H9 (cell line): Measurements from ENCODE around the gene GJB5. TPM values are rescaled to one million over a fixed set of nuclear protein-coding genes. Genes with fewer than 3 reads are reported as not detected.

Experiments used
- DNase-seq: peaks from one replicate; pipeline ENCODE4 v3.0.0-alpha.2; 2017
- H2AFZ ChIP-seq: one replicate; pipeline ENCODE4 v1.6.1; 2013; ENCODE audit warnings: mild to moderate bottlenecking, low read length, control low read depth, moderate library complexity
- H2AK5ac ChIP-seq: 2 replicates; pipeline ENCODE4 v1.6.1; 2013; ENCODE audit warnings: low read length, control low read depth, mixed read lengths; ENCODE audit not compliant: insufficient read length
- H2BK120ac ChIP-seq: one replicate; pipeline ENCODE4 v1.6.1; 2013; ENCODE audit warnings: low read depth, mild to moderate bottlenecking, low read length, control low read depth, inconsistent platforms; ENCODE audit not compliant: poor library complexity, severe bottlenecking
- H2BK12ac ChIP-seq: 2 replicates; pipeline ENCODE4 v1.6.1; 2013; ENCODE audit warnings: low read length, control low read depth, mixed read lengths, low read depth; ENCODE audit not compliant: insufficient read length
- H2BK15ac ChIP-seq: 2 replicates; pipeline ENCODE4 v1.6.1; 2013; ENCODE audit warnings: low read depth, low read length, control low read depth
- H2BK20ac ChIP-seq: one replicate; pipeline ENCODE4 v1.6.1; 2013; ENCODE audit warnings: low read depth, mild to moderate bottlenecking, low read length, control low read depth, inconsistent platforms; ENCODE audit not compliant: poor library complexity, severe bottlenecking
- H2BK5ac ChIP-seq: 2 replicates; pipeline ENCODE4 v1.6.1; 2013; ENCODE audit warnings: low read length, control low read depth, mixed read lengths; ENCODE audit not compliant: insufficient read length
- H3K14ac ChIP-seq: 2 replicates; pipeline ENCODE4 v1.6.1; 2013; ENCODE audit warnings: low read length, control low read depth; ENCODE audit not compliant: insufficient read depth
- H3K18ac ChIP-seq: 2 replicates; pipeline ENCODE4 v1.6.1; 2013; ENCODE audit warnings: low read depth, mild to moderate bottlenecking, mixed read lengths, low read length, control low read depth; ENCODE audit not compliant: insufficient read length
- H3K23ac ChIP-seq: 2 replicates; pipeline ENCODE4 v1.6.1; 2013; ENCODE audit warnings: low read length, control low read depth, mixed read lengths, low read depth; ENCODE audit not compliant: insufficient read length
- H3K23me2 ChIP-seq: 2 replicates; pipeline ENCODE4 v1.6.1; 2013; ENCODE audit warnings: low read depth, mild to moderate bottlenecking, mixed read lengths, low read length, control low read depth; ENCODE audit not compliant: insufficient read length, poor library complexity, severe bottlenecking
- H3K27ac ChIP-seq: 2 replicates; pipeline ENCODE4 v1.5.1; 2013; ENCODE audit warnings: low read length, control low read depth, mixed read lengths, low read depth; ENCODE audit not compliant: insufficient read length
- H3K27me3 ChIP-seq: 2 replicates; pipeline ENCODE4 v1.6.1; 2013; ENCODE audit warnings: low read length, control low read depth, inconsistent platforms; ENCODE audit not compliant: insufficient read depth
- H3K4ac ChIP-seq: 2 replicates; pipeline ENCODE4 v1.6.1; 2013; ENCODE audit warnings: low read depth, mild to moderate bottlenecking, control low read depth, inconsistent platforms, low read length, moderate library complexity
- H3K4me1 ChIP-seq: 2 replicates; pipeline ENCODE4 v1.6.1; 2013; ENCODE audit warnings: low read length, control low read depth, inconsistent platforms; ENCODE audit not compliant: insufficient read depth
- H3K4me2 ChIP-seq: 2 replicates; pipeline ENCODE4 v1.6.1; 2013; ENCODE audit warnings: low read length, control low read depth, mixed read lengths; ENCODE audit not compliant: insufficient read length, insufficient read depth
- H3K56ac ChIP-seq: 2 replicates; pipeline ENCODE4 v1.6.1; 2013; ENCODE audit warnings: low read depth, mild to moderate bottlenecking, mixed read lengths, low read length, control low read depth; ENCODE audit not compliant: insufficient read length
- H3K79me1 ChIP-seq: 2 replicates; pipeline ENCODE4 v1.6.1; 2013; ENCODE audit warnings: low read depth, mild to moderate bottlenecking, moderate library complexity, low read length, control low read depth, inconsistent platforms; ENCODE audit not compliant: insufficient read depth, poor library complexity, severe bottlenecking
- H3K79me2 ChIP-seq: 2 replicates; pipeline ENCODE4 v1.6.1; 2013; ENCODE audit warnings: low read length, control low read depth, inconsistent platforms; ENCODE audit not compliant: insufficient read depth
- H3K9ac ChIP-seq: 2 replicates; pipeline ENCODE4 v1.6.1; 2013; ENCODE audit warnings: low read length, control low read depth, mixed read lengths; ENCODE audit not compliant: insufficient read length; ENCODE audit errors: extremely low read depth
- H3K9me3 ChIP-seq: one replicate; pipeline ENCODE4 v1.6.1; 2013; ENCODE audit warnings: low read depth, low read length, inconsistent platforms; ENCODE audit not compliant: control insufficient read depth
- H3T11ph ChIP-seq: one replicate; pipeline ENCODE4 v1.6.1; 2013; ENCODE audit warnings: mild to moderate bottlenecking, low read length, control low read depth, inconsistent platforms
- H4K20me1 ChIP-seq: one replicate; pipeline ENCODE4 v1.6.1; 2013; ENCODE audit not compliant: control insufficient read depth, insufficient read length, insufficient read depth
- H4K5ac ChIP-seq: 2 replicates; pipeline ENCODE4 v1.6.1; 2013; ENCODE audit warnings: low read depth, mild to moderate bottlenecking, mixed read lengths, low read length, control low read depth; ENCODE audit not compliant: insufficient read length
- H4K8ac ChIP-seq: replicated peaks from 2 replicates; pipeline ENCODE4 v1.6.1; 2013; ENCODE audit warnings: low read length, control low read depth, mixed read lengths, low read depth; ENCODE audit not compliant: insufficient read length
- H4K91ac ChIP-seq: 2 replicates; pipeline ENCODE4 v1.6.1; 2013; ENCODE audit warnings: low read depth, mild to moderate bottlenecking, moderate library complexity, mixed read lengths, low read length, control low read depth; ENCODE audit not compliant: insufficient read length
- H3K27ac Mint-ChIP-seq, 3 experiments: 2 replicates in 2 of 3; 3 replicates in 1 of 3; pipeline ENCODE4 v1.8.0; 2020 to 2021; ENCODE audit warnings: mixed read lengths in 3 of 3, mild to moderate bottlenecking in 1 of 3, moderate library complexity in 1 of 3
- H3K27me3 Mint-ChIP-seq: 2 replicates; pipeline ENCODE4 v1.8.0; 2021; ENCODE audit warnings: low read depth, mild to moderate bottlenecking, moderate library complexity, mixed read lengths
- H3K36me3 Mint-ChIP-seq, 3 experiments: 2 replicates in 2 of 3; 3 replicates in 1 of 3; pipeline ENCODE4 v1.8.0; 2020 to 2021; ENCODE audit warnings: low read depth in 3 of 3, mixed read lengths in 3 of 3; ENCODE audit not compliant: insufficient read depth in 1 of 3
- H3K4me1 Mint-ChIP-seq, 2 experiments: 2 replicates each; pipeline ENCODE4 v1.8.0; 2020; ENCODE audit warnings: mixed read lengths in 2 of 2
- H3K4me3 Mint-ChIP-seq, 2 experiments: 2 replicates in 1 of 2; 3 replicates in 1 of 2; pipeline ENCODE4 v1.8.0; 2020 to 2021; ENCODE audit warnings: mild to moderate bottlenecking in 2 of 2, mixed read lengths in 2 of 2, moderate library complexity in 1 of 2
- H3K9me3 Mint-ChIP-seq, 2 experiments: 2 replicates in 1 of 2; 3 replicates in 1 of 2; pipeline ENCODE4 v1.8.0; 2020; ENCODE audit warnings: mild to moderate bottlenecking in 2 of 2, mixed read lengths in 2 of 2, moderate library complexity in 1 of 2
- WGBS: extraction: QIAGEN DNeasy Blood & Tissue Kit; methylation state at CpG from one replicate; pipeline ENCODE4 v1.1.7; 2013; ENCODE audit warnings: missing lambda C conversion rate, low lambda C conversion rate, mixed read lengths; ENCODE audit not compliant: insufficient read length; ENCODE audit errors: extremely low coverage; 5-methylcytosine and 5-hydroxymethylcytosine counted together
- total RNA-seq: library from RNA; stranded (reverse); gene quantifications from 2 replicates; pipeline ENCODE4 v1.2.1, GENCODE V29; 2021
- TF ChIP-seq, protein P1 (sequence below): fragments of 200-600 bp; sonication (generic); conservative IDR thresholded peaks from 3 replicates; pipeline ENCODE4 v1.8.0; 2021; ENCODE audit warnings: antibody characterized with exemption, mild to moderate bottlenecking

Gene GJB5
- total RNA-seq, 1 experiment from 2014 or later: 0.22 TPM

DNA sequence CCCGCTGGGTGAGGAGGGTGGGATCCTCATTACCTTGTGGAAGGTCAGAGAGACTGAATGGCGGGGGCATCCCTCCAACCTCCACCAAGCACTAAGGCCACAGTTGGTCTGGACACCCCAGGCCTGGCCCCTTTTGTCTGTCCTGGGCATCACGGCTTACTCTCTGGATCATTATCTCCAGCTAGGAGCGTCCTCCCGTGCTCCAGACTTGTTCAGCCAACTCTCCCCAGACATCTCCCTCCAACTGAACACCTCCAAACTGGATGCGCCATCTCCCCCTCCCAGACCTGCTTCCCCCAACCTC, 7.3 kb upstream of the GJB5 start:
- H3K36me3 Mint-ChIP-seq: no peaks in the 10 kb centered on the region; a peak in 1 of 7 replicates
- Histone ChIP-seq H3K18ac (no peak overlapping the region), H2BK5ac (no peak overlapping the region), H3K14ac (no peak overlapping the region), H3T11ph (no peak overlapping the region), H3K4ac (no peak overlapping the region), H3K4me1 (no peaks in the 10 kb centered on the region; the same call in 1 of the 2 replicates), H2AK5ac (no peak overlapping the region), H3K23me2 (no peaks in the 10 kb centered on the region), H3K56ac (no peak overlapping the region), H4K8ac (no peak overlapping the region), H4K91ac (no peak overlapping the region), H2BK20ac (no peak overlapping the region), H3K27ac (no peak overlapping the region), H3K79me1 (no peaks in the 10 kb centered on the region), H3K4me2 (no peak overlapping the region), H3K79me2 (no peaks in the 10 kb centered on the region), H3K9ac (no peak overlapping the region), H2BK12ac (no peak overlapping the region), H3K27me3 (no peaks in the 10 kb centered on the region; the same call in 1 of the 2 replicates), H2BK15ac (no peak overlapping the region), H4K20me1 (no peaks in the 10 kb centered on the region), H4K5ac (no peak overlapping the region), H3K23ac (no peak overlapping the region), H2BK120ac (no peak overlapping the region), H3K9me3 (no peaks in the 10 kb centered on the region), H2AFZ (no peak overlapping the region)
- TF ChIP-seq, protein P1, sequence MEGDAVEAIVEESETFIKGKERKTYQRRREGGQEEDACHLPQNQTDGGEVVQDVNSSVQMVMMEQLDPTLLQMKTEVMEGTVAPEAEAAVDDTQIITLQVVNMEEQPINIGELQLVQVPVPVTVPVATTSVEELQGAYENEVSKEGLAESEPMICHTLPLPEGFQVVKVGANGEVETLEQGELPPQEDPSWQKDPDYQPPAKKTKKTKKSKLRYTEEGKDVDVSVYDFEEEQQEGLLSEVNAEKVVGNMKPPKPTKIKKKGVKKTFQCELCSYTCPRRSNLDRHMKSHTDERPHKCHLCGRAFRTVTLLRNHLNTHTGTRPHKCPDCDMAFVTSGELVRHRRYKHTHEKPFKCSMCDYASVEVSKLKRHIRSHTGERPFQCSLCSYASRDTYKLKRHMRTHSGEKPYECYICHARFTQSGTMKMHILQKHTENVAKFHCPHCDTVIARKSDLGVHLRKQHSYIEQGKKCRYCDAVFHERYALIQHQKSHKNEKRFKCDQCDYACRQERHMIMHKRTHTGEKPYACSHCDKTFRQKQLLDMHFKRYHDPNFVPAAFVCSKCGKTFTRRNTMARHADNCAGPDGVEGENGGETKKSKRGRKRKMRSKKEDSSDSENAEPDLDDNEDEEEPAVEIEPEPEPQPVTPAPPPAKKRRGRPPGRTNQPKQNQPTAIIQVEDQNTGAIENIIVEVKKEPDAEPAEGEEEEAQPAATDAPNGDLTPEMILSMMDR: no peak
- no peaks in the 10 kb centered on the region; a peak in 1 of 5 replicates for H3K9me3 Mint-ChIP-seq
- no peak for DNase-seq
- whole genome bisulfite sequencing: no CpG with 5 or more reads among the region's 6 CpGs
- H3K4me3 Mint-ChIP-seq: no peak overlapping the region
- no peak overlapping the region for H3K27ac Mint-ChIP-seq
- H3K27me3 Mint-ChIP-seq: peaks cover 15% of the 10 kb centered on the region
- H3K4me1 Mint-ChIP-seq: peaks cover 18 to 20% of the 10 kb centered on the region in 2 experiments
